Adrenal gland (tissue), 12 donors: ENCODE measurements around the gene BPIFB4. TPM values are rescaled to one million over a fixed set of nuclear protein-coding genes. Genes with fewer than 3 reads are reported as not detected.

ENCODE experiments used
- DNase-seq, 7 donors: peaks; one replicate each; pipeline ENCODE4 v3.0.0-alpha.2; 2019 to 2020
- H3K27ac ChIP-seq, 5 donors: fragments of 200-600 bp; sonication (generic) in 4 of 5; 1 replicate in 3 of 5; 2 replicates in 2 of 5; pipeline versions ENCODE4 v1.5.1 to v1.8.0; 2016 to 2020; ENCODE audit warnings: mild to moderate bottlenecking in 1 of 5
- H3K27me3 ChIP-seq: fragments of 200-600 bp; 2 replicates; pipeline ENCODE4 v1.8.0; 2021
- H3K36me3 ChIP-seq, 2 donors: fragments of 200-600 bp; replicated peaks in 1 of 2; 1 replicate in 1 of 2; 2 replicates in 1 of 2; pipeline versions ENCODE4 v1.5.1 to v1.8.0; 2018 to 2022
- H3K4me1 ChIP-seq, 2 donors: fragments of 200-600 bp; replicated peaks in 1 of 2; 1 replicate in 1 of 2; 2 replicates in 1 of 2; pipeline versions ENCODE4 v1.5.1 to v1.8.0; 2018 to 2021
- H3K4me3 ChIP-seq, 4 donors: fragments of 200-600 bp; sonication (generic) in 3 of 4; one replicate each; pipeline ENCODE4 v1.5.1; 2016 to 2018
- H3K9me3 ChIP-seq, 3 donors: fragments of 200-600 bp; sonication (generic) in 1 of 3; replicated peaks in 1 of 3; 1 replicate in 2 of 3; 2 replicates in 1 of 3; pipeline versions ENCODE4 v1.5.1 to v1.8.0; 2016 to 2021
- CTCF ChIP-seq, 6 experiments: fragments of 450-650 bp in 4 of 6; fragments of 200-600 bp in 2 of 6; sonication (generic) in 1 of 6; IDR thresholded peaks; 1 replicate in 5 of 6; 2 replicates in 1 of 6; pipeline versions ENCODE4 v1.5.1 to v1.8.0; 2016 to 2021; ENCODE audit warnings: antibody characterized with exemption in 6 of 6, mild to moderate bottlenecking in 2 of 6, moderate library complexity in 1 of 6
- POLR2A ChIP-seq, 2 donors: fragments of 450-650 bp; IDR thresholded peaks; one replicate each; pipeline ENCODE4 v1.6.1; 2017; ENCODE audit warnings: antibody characterized with exemption in 2 of 2, mild to moderate bottlenecking in 2 of 2, moderate library complexity in 1 of 2
- WGBS, 4 donors: extraction: QIAGEN DNeasy Blood & Tissue Kit in 2 of 4; methylation state at CpG; one replicate each; pipeline versions ENCODE4 v1.1.5 to v1.1.7; 2013 to 2017; 5-methylcytosine and 5-hydroxymethylcytosine counted together
- intact Hi-C, 2 donors: fragments of 100-400 bp; cut with DNase I; formaldehyde crosslinking; loops; one replicate each; pipeline versions ENCODE4 v1.14.1 to v1.15.0; 2022 to 2023
- polyA plus RNA-seq, 3 donors: library from polyadenylated mRNA; stranded (reverse); fragments of 200-250 nt in 2 of 3; fragments of 350-450 nt in 1 of 3; fragmentation: Illumina TruSeq in 1 of 3; extraction: RNeasy Lipid Tissue Mini Kit (QIAGEN cat#74804) in 1 of 3; gene quantifications; one replicate each; pipeline ENCODE4 v1.2.3, GENCODE V29; 2013 to 2014
- total RNA-seq, 9 donors: library from RNA; depleted of rRNA in 4 of 9; stranded (reverse); fragments of >200 nt in 4 of 9; fragments of 120-200 nt in 1 of 9; fragmentation: NEBNext Ultra II Directional in 1 of 9; extraction: Animal tissue kit (Norgen Biotek cat#: 25700) in 1 of 9; gene quantifications; one replicate each; pipeline versions ENCODE4 v1.1.0 to v1.2.4, GENCODE V29; 2013 to 2023
- donor health status: healthy with polysubstance abuse.
- donor health status: Bipolar disorder and iron deficiency.
- donor health status: DM: yes; HTN: yes; CAD: no.
- donor health status: DM: no; HTN: no; CAD: no.
- donor health status: DM: no; HTN: no; CAD: no.
- donor health status: DM: yes; HTN: yes; CAD: no.

The BPIFB4 gene
- total and polyA plus RNA-seq, 12 donors, result 0.07 TPM; not detected in 11

GRCh38 chr20:33065785-33066184, 13.7 kb upstream of the BPIFB4 start:
- intact Hi-C loops, result no loop called here
- no peak overlapping the region for H3K4me3 ChIP-seq
- no peaks in the 10 kb centered on the region for H3K36me3 ChIP-seq
- no peak for DNase-seq
- H3K4me1 ChIP-seq, result no peaks in the 10 kb centered on the region
- H3K27ac ChIP-seq, result no peak overlapping the region
- TF ChIP-seq CTCF (IDR thresholded peaks at IDR 0.05) (no peak), POLR2A (IDR thresholded peaks at IDR 0.05) (no peak)
- H3K9me3 ChIP-seq, result no peaks in the 10 kb centered on the region
- WGBS, 4 donors, result 80 to 87% (median 84%) methylated on average over 9 of the region's 9 CpGs
- H3K27me3 ChIP-seq, result no peaks in the 10 kb centered on the region

GRCh38 chr20:33067806-33068205, 11.6 kb upstream of the BPIFB4 start:
- TF ChIP-seq POLR2A (IDR thresholded peaks at IDR 0.05) (no peak), CTCF (IDR thresholded peaks at IDR 0.05) (no peak)
- intact Hi-C loops, result no loop called here
- no peak for DNase-seq
- no peaks in the 10 kb centered on the region for H3K4me1 ChIP-seq
- H3K27me3 ChIP-seq, result peaks cover 3% of the 10 kb centered on the region
- no peaks in the 10 kb centered on the region for H3K36me3 ChIP-seq
- no peaks in the 10 kb centered on the region for H3K9me3 ChIP-seq
- no peak overlapping the region for H3K27ac ChIP-seq
- H3K4me3 ChIP-seq, result no peak overlapping the region
- 70 to 80% (median 72%) methylated on average over 3 of the region's 3 CpGs for WGBS, 4 donors

- 81 to 88% (median 84%) methylated on average over 7 to 12 of the region's 12 CpGs for WGBS, 4 donors
- intact Hi-C loops, result no loop called here
- Histone ChIP-seq H3K4me3 (no peak overlapping the region), H3K9me3 (no peaks in the 10 kb centered on the region), H3K27ac (no peak overlapping the region), H3K27me3 (peaks cover 3% of the 10 kb centered on the region), H3K36me3 (no peaks in the 10 kb centered on the region), H3K4me1 (no peaks in the 10 kb centered on the region)
- TF ChIP-seq CTCF (IDR thresholded peaks at IDR 0.05), result no peak
- TF ChIP-seq POLR2A (IDR thresholded peaks at IDR 0.05), result no peak
- DNase-seq, result no peak
Observed at GRCh38 chr20:33068251-33068939, 11.0 kb upstream of the BPIFB4 start.

GRCh38 chr20:33069673-33070072, 9.8 kb upstream of the BPIFB4 start:
- WGBS, 4 donors, result 71 to 87% (median 76%) methylated on average over 9 of the region's 9 CpGs
- intact Hi-C loops, result no loop called here
- peaks cover 3% of the 10 kb centered on the region for H3K27me3 ChIP-seq
- no peaks in the 10 kb centered on the region for H3K9me3 ChIP-seq
- no peaks in the 10 kb centered on the region for H3K36me3 ChIP-seq
- TF ChIP-seq POLR2A (IDR thresholded peaks at IDR 0.05), result no peak
- TF ChIP-seq CTCF (IDR thresholded peaks at IDR 0.05), result no peak
- H3K4me3 ChIP-seq, result no peak overlapping the region
- no peaks in the 10 kb centered on the region for H3K4me1 ChIP-seq
- no peak overlapping the region for H3K27ac ChIP-seq
- no peak for DNase-seq
